Endothelial cell of umbilical vein (primary cell): ENCODE measurements around the gene MEPE.

Experiments
- CTCF ChIP-seq, 2 donors: IDR thresholded peaks; 1 replicate in 1 of 2; 2 replicates in 1 of 2; pipeline ENCODE4 v1.5.1; 2011; ENCODE audit warnings: low read length in 2 of 2, mild to moderate bottlenecking in 2 of 2, moderate library complexity in 2 of 2, control low read depth in 1 of 2, inconsistent platforms in 1 of 2, low read depth in 1 of 2; ENCODE audit not compliant: insufficient read depth in 1 of 2; ENCODE audit errors: extremely low read depth in 1 of 2
- EZH2 ChIP-seq: IDR thresholded peaks from 2 replicates; pipeline ENCODE4 v1.6.1; 2012; ENCODE audit warnings: borderline replicate concordance, low read depth, mild to moderate bottlenecking, moderate library complexity, low read length, inconsistent platforms; ENCODE audit not compliant: severe bottlenecking
- MAX ChIP-seq: IDR thresholded peaks from 2 replicates; pipeline ENCODE4 v1.6.1; 2011; ENCODE audit not compliant: insufficient read depth, insufficient read length
- MYC ChIP-seq: IDR thresholded peaks from one replicate; pipeline ENCODE4 v1.6.1; 2011; ENCODE audit warnings: mild to moderate bottlenecking, low read depth, low read length
- POLR2A ChIP-seq: IDR thresholded peaks from 2 replicates; pipeline ENCODE4 v1.6.1; 2012; ENCODE audit warnings: low read depth, mild to moderate bottlenecking, control low read depth, low read length
- POLR2AphosphoS5 ChIP-seq: IDR thresholded peaks from 2 replicates; pipeline ENCODE4 v1.6.1; 2012; ENCODE audit warnings: low read depth, mild to moderate bottlenecking, control low read depth, low read length, moderate library complexity; ENCODE audit not compliant: insufficient read depth

GRCh38 chr4:87805971-87806370 lies 26.8 kb upstream of the MEPE start:
- TF ChIP-seq EZH2 (no peak), CTCF (IDR thresholded peaks at IDR 0.05; ENCODE audit: extremely low read depth in 1 of 2, insufficient read depth in 1 of 2, low read depth in 1 of 2, low read length in 2 of 2) (no peak), POLR2AphosphoS5 (no peak), POLR2A (no peak), MYC (no peak), MAX (no peak)
